PC-9 (cell line): Measurements from ENCODE around the gene CKAP5.

Experiments
- EZH2 ChIP-seq: fragments of 200-600 bp; sonication (generic); IDR thresholded peaks from 2 replicates; pipeline ENCODE4 v1.8.0; 2017; ENCODE audit warnings: antibody characterized with exemption, low read depth
- TF ChIP-seq, protein P1 (sequence below): fragments of 200-600 bp; sonication (generic); conservative IDR thresholded peaks from 2 replicates; pipeline ENCODE4 v1.6.1; 2017; ENCODE audit warnings: mixed run types, antibody characterized with exemption, mild to moderate bottlenecking, moderate library complexity

GRCh38 chr11:46727952-46728658 is 118.0 kb downstream of the CKAP5 start:
- TF ChIP-seq, protein P1, sequence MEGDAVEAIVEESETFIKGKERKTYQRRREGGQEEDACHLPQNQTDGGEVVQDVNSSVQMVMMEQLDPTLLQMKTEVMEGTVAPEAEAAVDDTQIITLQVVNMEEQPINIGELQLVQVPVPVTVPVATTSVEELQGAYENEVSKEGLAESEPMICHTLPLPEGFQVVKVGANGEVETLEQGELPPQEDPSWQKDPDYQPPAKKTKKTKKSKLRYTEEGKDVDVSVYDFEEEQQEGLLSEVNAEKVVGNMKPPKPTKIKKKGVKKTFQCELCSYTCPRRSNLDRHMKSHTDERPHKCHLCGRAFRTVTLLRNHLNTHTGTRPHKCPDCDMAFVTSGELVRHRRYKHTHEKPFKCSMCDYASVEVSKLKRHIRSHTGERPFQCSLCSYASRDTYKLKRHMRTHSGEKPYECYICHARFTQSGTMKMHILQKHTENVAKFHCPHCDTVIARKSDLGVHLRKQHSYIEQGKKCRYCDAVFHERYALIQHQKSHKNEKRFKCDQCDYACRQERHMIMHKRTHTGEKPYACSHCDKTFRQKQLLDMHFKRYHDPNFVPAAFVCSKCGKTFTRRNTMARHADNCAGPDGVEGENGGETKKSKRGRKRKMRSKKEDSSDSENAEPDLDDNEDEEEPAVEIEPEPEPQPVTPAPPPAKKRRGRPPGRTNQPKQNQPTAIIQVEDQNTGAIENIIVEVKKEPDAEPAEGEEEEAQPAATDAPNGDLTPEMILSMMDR = no peak
- TF ChIP-seq EZH2 = no peak
